HFF-Myc (cell line): Measurements from ENCODE around the gene JCAD.

Experiments used
- DNase-seq: peaks from one replicate; pipeline ENCODE4 v3.0.0-alpha.2; 2011; ENCODE audit warnings: low read depth; ENCODE audit errors: extremely low read depth
- H3K4me3 ChIP-seq: replicated peaks from 2 replicates; pipeline ENCODE4 v1.5.1; 2011; ENCODE audit warnings: low read depth, mild to moderate bottlenecking, control low read depth, low read length
- CTCF ChIP-seq: IDR thresholded peaks from 2 replicates; pipeline ENCODE4 v1.5.1; 2012; ENCODE audit warnings: mild to moderate bottlenecking, low read depth, low read length, control low read depth; ENCODE audit errors: missing control alignments

JCAD gene

GRCh38 chr10:30088178-30088577 lies 28.8 kb upstream of the JCAD start:
- TF ChIP-seq CTCF = no peak
- DNase-seq = no peak
- no peak overlapping the region for H3K4me3 ChIP-seq

- TF ChIP-seq CTCF = no peak
Observed at GRCh38 chr10:30083934-30084333, 24.5 kb upstream of the JCAD start.

GRCh38 chr10:30081182-30081581 lies 21.8 kb upstream of the JCAD start:
- DNase-seq = no peak
- TF ChIP-seq CTCF = no peak
- H3K4me3 ChIP-seq = no peak overlapping the region

More at GRCh38 chr10:30083934-30084333, 24.5 kb upstream of the JCAD start:
- no peak overlapping the region for H3K4me3 ChIP-seq
- no peak for DNase-seq

GRCh38 chr10:30080161-30080560 lies 20.8 kb upstream of the JCAD start:
- no peak for TF ChIP-seq CTCF
- H3K4me3 ChIP-seq = no peak overlapping the region
- DNase-seq = no peak

DNA sequence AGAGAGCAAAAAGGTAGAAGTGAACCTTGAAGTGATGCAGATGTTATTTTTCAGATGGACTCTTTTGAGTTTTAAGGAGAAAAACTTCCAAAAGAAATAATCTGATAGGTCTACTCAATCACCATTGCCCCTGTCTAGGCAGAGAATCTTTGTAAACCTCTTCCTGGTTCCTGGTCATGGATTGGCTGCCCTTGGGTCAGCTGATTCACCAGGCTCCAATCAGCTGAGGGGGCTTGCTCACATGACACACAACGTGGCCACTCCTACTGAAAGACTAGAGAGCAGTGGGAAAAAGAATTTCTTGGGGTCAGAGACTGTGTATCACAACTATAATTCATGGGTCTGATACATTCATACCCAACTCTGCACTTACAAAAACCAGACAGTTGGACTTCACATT lies 20.0 kb upstream of the JCAD start:
- DNase-seq = no peak
- no peak overlapping the region for H3K4me3 ChIP-seq
- no peak for TF ChIP-seq CTCF

- TF ChIP-seq CTCF = no peak
- no peak for DNase-seq
- no peak overlapping the region for H3K4me3 ChIP-seq
Observed at GRCh38 chr10:30075481-30075880, 16.1 kb upstream of the JCAD start.

DNA sequence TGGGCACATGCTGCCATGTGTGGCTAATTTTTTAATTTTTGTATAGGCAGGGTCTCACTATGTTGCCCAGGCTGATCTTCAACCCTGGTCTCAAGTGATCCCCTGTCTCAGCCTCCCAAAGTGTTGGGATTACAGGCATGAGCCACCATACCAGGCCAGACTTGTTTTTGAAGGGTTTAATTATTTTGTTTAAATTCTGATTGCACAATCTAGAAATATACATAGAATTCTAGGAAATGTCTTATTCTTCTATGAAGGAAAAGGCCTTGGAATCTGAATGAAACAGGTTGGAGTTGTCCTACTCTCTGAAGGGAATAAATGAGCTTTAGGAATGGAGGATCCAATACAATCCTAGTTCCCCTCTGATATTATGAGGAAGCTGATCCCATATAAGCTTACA lies 15.5 kb upstream of the JCAD start:
- TF ChIP-seq CTCF = no peak
- no peak overlapping the region for H3K4me3 ChIP-seq
- no peak for DNase-seq
